ENCODE results near the gene BTN3A1.

DNA sequence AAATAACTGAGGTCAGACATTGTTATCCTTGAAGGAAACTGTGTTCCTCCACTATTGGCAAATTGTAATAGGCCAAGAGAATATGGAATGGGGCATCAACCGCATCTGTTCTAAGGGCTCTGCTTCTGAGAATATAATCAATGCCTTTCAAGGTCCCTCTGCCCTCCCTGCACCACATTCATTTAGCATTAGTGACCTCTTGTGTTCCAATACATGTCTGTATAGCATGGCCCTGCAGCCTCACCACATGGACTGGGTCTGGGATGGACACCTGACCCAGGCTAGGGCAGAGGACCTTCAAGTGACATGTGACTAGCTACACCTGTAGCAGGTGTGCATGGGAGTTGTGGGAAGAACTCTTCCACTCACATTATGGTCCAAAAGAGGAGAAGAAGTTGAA, 14.2 kb downstream of the BTN3A1 start:
- TF ChIP-seq POLR2AphosphoS5 (IDR thresholded peaks at IDR 0.05; ENCODE audit: low read depth, low read length): no peak
- TF ChIP-seq TAF1 (IDR thresholded peaks at IDR 0.05; ENCODE audit: borderline replicate concordance, insufficient read depth, low read length): no peak

Data from PFSK-1 (cell line).